GM12878 (cell line): ENCODE data around the gene IGFALS. TPM values are rescaled to one million over a fixed set of nuclear protein-coding genes. Genes with fewer than 3 reads are reported as not detected.

Experiments
- ASH2L ChIP-seq: fragments of 300-600, 200-600 bp; sonication (generic); IDR thresholded peaks from 2 replicates; pipeline ENCODE4 v1.6.1; 2017; ENCODE audit warnings: low read depth, mild to moderate bottlenecking, borderline replicate concordance
- BHLHE40 ChIP-seq, 2 experiments: fragments of 450-650 bp in 1 of 2; IDR thresholded peaks; 2 replicates each; pipeline ENCODE4 v1.6.1; 2011 to 2017; ENCODE audit warnings: low read depth in 2 of 2, borderline replicate concordance in 1 of 2, improper control_type of control experiment in 1 of 2, low read length in 1 of 2, mild to moderate bottlenecking in 1 of 2
- CHD2 ChIP-seq: IDR thresholded peaks from 2 replicates; pipeline ENCODE4 v1.6.1; 2011; ENCODE audit warnings: low read depth, low read length, improper control_type of control experiment, borderline replicate concordance
- EGR1 ChIP-seq, 2 experiments: IDR thresholded peaks; 1 replicate in 1 of 2; 2 replicates in 1 of 2; pipeline ENCODE4 v1.6.1; 2011 to 2012; ENCODE audit warnings: low read depth in 2 of 2, low read length in 2 of 2, borderline replicate concordance in 1 of 2, mild to moderate bottlenecking in 1 of 2, moderate library complexity in 1 of 2
- FOXK2 ChIP-seq: fragments of 450-650 bp; IDR thresholded peaks from 2 replicates; pipeline ENCODE4 v1.6.1; 2017; ENCODE audit warnings: mild to moderate bottlenecking, moderate library complexity
- HCFC1 ChIP-seq: fragments of 150-350 bp; IDR thresholded peaks from 2 replicates; pipeline ENCODE4 v1.6.1; 2014; ENCODE audit warnings: low read length
- HDAC2 ChIP-seq: fragments of 200-600 bp; sonication (generic); IDR thresholded peaks from 2 replicates; pipeline ENCODE4 v1.6.1; 2017
- MEF2A ChIP-seq: IDR thresholded peaks from 2 replicates; pipeline ENCODE4 v1.6.1; 2011; ENCODE audit warnings: low read depth, mild to moderate bottlenecking, low read length, moderate library complexity; ENCODE audit not compliant: insufficient read depth
- MLLT1 ChIP-seq: fragments of 450-650 bp; IDR thresholded peaks from 2 replicates; pipeline ENCODE4 v1.6.1; 2016; ENCODE audit warnings: mild to moderate bottlenecking
- MXI1 ChIP-seq: fragments of 150-350 bp; IDR thresholded peaks from 2 replicates; pipeline ENCODE4 v1.6.1; 2011; ENCODE audit warnings: low read depth, mild to moderate bottlenecking, inconsistent platforms, low read length, improper control_type of control experiment
- NBN ChIP-seq: fragments of 450-650 bp; IDR thresholded peaks from 2 replicates; pipeline ENCODE4 v1.6.1; 2016
- PAX8 ChIP-seq: fragments of 450-650 bp; IDR thresholded peaks from 2 replicates; pipeline ENCODE4 v1.6.1; 2017; ENCODE audit warnings: mild to moderate bottlenecking, moderate library complexity
- PKNOX1 ChIP-seq: fragments of 450-650 bp; IDR thresholded peaks from 2 replicates; pipeline ENCODE4 v1.6.1; 2016; ENCODE audit warnings: mild to moderate bottlenecking
- POU2F2 ChIP-seq: IDR thresholded peaks from 3 replicates; pipeline ENCODE4 v1.6.1; 2011; ENCODE audit warnings: low read depth, mild to moderate bottlenecking, low read length, borderline replicate concordance
- RAD51 ChIP-seq: fragments of 450-650 bp; IDR thresholded peaks from 2 replicates; pipeline ENCODE4 v1.6.1; 2016; ENCODE audit warnings: moderate library complexity, mild to moderate bottlenecking, inconsistent platforms
- RBBP5 ChIP-seq: fragments of 200-600 bp; sonication (generic); conservative IDR thresholded peaks from 2 replicates; pipeline ENCODE4 v1.6.1; 2016
- RCOR1 ChIP-seq: conservative IDR thresholded peaks from 2 replicates; pipeline ENCODE4 v1.6.1; 2012; ENCODE audit warnings: low read depth, low read length, improper control_type of control experiment
- RFX5 ChIP-seq: IDR thresholded peaks from 2 replicates; pipeline ENCODE4 v1.6.1; 2011; ENCODE audit warnings: low read depth, low read length, improper control_type of control experiment
- RUNX3 ChIP-seq: IDR thresholded peaks from 2 replicates; pipeline ENCODE4 v1.6.1; 2012; ENCODE audit warnings: low read length, inconsistent platforms
- SIX5 ChIP-seq: IDR thresholded peaks from 2 replicates; pipeline ENCODE4 v1.6.1; 2011; ENCODE audit warnings: mild to moderate bottlenecking, low read depth, low read length, moderate library complexity; ENCODE audit not compliant: severe bottlenecking
- SPI1 ChIP-seq: IDR thresholded peaks from 2 replicates; pipeline ENCODE4 v1.6.1; 2011; ENCODE audit warnings: low read depth, mild to moderate bottlenecking, low read length, moderate library complexity, borderline replicate concordance; ENCODE audit not compliant: insufficient read depth
- SUPT20H ChIP-seq: IDR thresholded peaks from 2 replicates; pipeline ENCODE4 v1.6.1; 2011; ENCODE audit warnings: low read depth, mild to moderate bottlenecking, low read length, moderate library complexity, borderline replicate concordance; ENCODE audit not compliant: control insufficient read depth
- ZNF217 ChIP-seq: fragments of 450-650 bp; IDR thresholded peaks from 2 replicates; pipeline ENCODE4 v1.6.1; 2017; ENCODE audit warnings: antibody characterized with exemption, mild to moderate bottlenecking
- polyA plus RNA-seq, 11 experiments: library from polyadenylated mRNA; depleted of rRNA in 4 of 11; unstranded in 6 of 11; stranded (reverse) in 5 of 11; fragments of >200 nt; fragmentation: Nextera tagmentation in 4 of 11; fragmentation: Illumina TruSeq in 1 of 11; extraction: Ambion mirVana in 4 of 11; extraction: Trizol in 1 of 11; gene quantifications; 1 replicate in 1 of 11; 2 replicates in 10 of 11; pipeline versions ENCODE4 v1.2.1 to v1.2.3, GENCODE V29; 2011 to 2016; ENCODE audit warnings: inconsistent platforms in 2 of 11, missing spikeins in 2 of 11, low read depth in 1 of 11
- total RNA-seq, 4 experiments: library from RNA; depleted of rRNA in 3 of 4; stranded (reverse); fragments of >200 nt in 3 of 4; fragmentation: Illumina TruSeq in 1 of 4; extraction: Trizol in 1 of 4; gene quantifications; 2 replicates each; pipeline versions ENCODE4 v1.2.1 to v1.2.3, GENCODE V29; 2013 to 2021
- TF ChIP-seq, protein P1 (sequence below): fragments of 150-350 bp; IDR thresholded peaks from 2 replicates; pipeline ENCODE4 v1.6.1; 2016; ENCODE audit warnings: low read depth, low read length
- TF ChIP-seq, protein P2 (sequence below): IDR thresholded peaks from 2 replicates; pipeline ENCODE4 v1.6.1; 2012; ENCODE audit warnings: low read depth, low read length, improper control_type of control experiment

The IGFALS gene
- total and polyA plus RNA-seq, 10 of the 15 experiments (the other 5 are each of a cell fraction or from before 2014, with no cell fraction given): 0.04 to 0.11 TPM; not detected in 8

GRCh38 chr16:1826691-1827573, 33.4 kb upstream of the IGFALS start, which contains the start of the genes FAHD1 and HAGH (continued):
- TF ChIP-seq RAD51 (peak; percentile 99), RUNX3 (peak; percentile 46), PKNOX1 (peak; percentile 54; the same call in 1 of the 2 replicates), EGR1 (IDR thresholded peaks at IDR 0.05; ENCODE audit: borderline replicate concordance in 1 of 2, low read depth in 2 of 2, low read length in 2 of 2) (peak; percentile 36 to 67; a peak in 2 of 3 replicates), PAX8 (no peak), POU2F2 (peak; percentile 77), SUPT20H (no peak), MXI1 (peak; percentile 85; the same call in 1 of the 2 replicates), HDAC2 (peak; percentile 93), SIX5 (peak; percentile 57), RBBP5 (no peak), HCFC1 (peak; percentile 83), RCOR1 (no peak), CHD2 (peak; percentile 67), NBN (peak; percentile 92), MLLT1 (peak; percentile 32; the same call in 1 of the 2 replicates), SPI1 (no peak), MEF2A (no peak), ASH2L (peak; percentile 46; the same call in 1 of the 2 replicates), BHLHE40 (IDR thresholded peaks at IDR 0.05; ENCODE audit: borderline replicate concordance in 1 of 2, low read depth in 2 of 2, low read length in 1 of 2) (peak in 1 of 2 experiments; percentile 89; a peak in 2 of 4 replicates), FOXK2 (peak; percentile 68; the same call in 1 of the 2 replicates), RFX5 (peak; percentile 89), ZNF217 (no peak)
- TF ChIP-seq, protein P1, sequence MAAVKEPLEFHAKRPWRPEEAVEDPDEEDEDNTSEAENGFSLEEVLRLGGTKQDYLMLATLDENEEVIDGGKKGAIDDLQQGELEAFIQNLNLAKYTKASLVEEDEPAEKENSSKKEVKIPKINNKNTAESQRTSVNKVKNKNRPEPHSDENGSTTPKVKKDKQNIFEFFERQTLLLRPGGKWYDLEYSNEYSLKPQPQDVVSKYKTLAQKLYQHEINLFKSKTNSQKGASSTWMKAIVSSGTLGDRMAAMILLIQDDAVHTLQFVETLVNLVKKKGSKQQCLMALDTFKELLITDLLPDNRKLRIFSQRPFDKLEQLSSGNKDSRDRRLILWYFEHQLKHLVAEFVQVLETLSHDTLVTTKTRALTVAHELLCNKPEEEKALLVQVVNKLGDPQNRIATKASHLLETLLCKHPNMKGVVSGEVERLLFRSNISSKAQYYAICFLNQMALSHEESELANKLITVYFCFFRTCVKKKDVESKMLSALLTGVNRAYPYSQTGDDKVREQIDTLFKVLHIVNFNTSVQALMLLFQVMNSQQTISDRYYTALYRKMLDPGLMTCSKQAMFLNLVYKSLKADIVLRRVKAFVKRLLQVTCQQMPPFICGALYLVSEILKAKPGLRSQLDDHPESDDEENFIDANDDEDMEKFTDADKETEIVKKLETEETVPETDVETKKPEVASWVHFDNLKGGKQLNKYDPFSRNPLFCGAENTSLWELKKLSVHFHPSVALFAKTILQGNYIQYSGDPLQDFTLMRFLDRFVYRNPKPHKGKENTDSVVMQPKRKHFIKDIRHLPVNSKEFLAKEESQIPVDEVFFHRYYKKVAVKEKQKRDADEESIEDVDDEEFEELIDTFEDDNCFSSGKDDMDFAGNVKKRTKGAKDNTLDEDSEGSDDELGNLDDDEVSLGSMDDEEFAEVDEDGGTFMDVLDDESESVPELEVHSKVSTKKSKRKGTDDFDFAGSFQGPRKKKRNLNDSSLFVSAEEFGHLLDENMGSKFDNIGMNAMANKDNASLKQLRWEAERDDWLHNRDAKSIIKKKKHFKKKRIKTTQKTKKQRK: peak; percentile 48; the same call in 1 of the 2 replicates
- TF ChIP-seq, protein P2, sequence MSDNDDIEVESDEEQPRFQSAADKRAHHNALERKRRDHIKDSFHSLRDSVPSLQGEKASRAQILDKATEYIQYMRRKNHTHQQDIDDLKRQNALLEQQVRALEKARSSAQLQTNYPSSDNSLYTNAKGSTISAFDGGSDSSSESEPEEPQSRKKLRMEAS: peak; percentile 96
